ENCODE measurements around the gene ORM1. TPM values are rescaled to one million over a fixed set of nuclear protein-coding genes. Genes with fewer than 3 reads are reported as not detected.

The ORM1 gene
- total and polyA plus RNA-seq, 2 of the 8 experiments (the other 6 are each of a cell fraction or from before 2014, with no cell fraction given) = 0.32 TPM; not detected in 1

DNA sequence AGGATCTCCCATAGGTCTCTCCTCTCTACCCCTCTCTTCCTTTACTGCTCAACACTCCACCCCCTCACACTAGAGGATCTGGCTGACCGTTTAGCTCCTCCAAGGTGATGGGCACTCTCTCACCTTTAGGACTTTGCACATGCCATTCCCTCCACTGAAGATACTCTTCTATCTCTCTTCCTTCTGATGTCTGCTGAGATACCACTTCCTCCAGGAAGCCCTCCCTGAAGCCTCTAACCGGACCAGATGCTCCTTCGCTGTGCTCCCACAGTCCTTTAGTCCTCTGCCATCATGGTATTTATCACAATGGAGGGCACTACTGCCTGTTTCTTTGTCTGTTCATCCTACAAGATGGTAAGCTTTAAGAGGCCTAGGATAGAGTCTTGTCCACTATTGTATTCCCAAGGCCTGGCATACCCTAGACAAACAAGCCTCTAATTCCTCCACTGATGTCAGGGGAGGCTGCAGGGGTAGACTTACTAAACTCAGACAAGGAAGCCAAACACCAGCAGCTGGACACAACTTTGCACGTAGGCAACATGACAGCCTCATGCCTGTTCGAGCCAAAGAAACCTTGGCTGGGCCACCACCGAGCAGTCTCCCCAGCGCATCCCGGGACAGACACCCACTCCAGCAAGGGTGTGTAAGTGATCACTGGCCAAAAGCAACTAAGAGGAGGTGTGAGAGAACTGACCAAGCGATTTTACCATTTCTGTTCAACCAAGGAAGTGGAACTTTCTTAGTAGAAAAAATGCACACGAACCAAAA, 27.0 kb downstream of the ORM1 start:
- H4K20me1 ChIP-seq (replicated peaks in 1 of 2; ENCODE audit: control insufficient read depth in 1 of 2, insufficient read depth in 2 of 2, low read length in 2 of 2) = no peaks in the 10 kb centered on the region
- no peaks in the 10 kb centered on the region for H3K23me2 ChIP-seq (ENCODE audit: low read depth, low read length)
- no peak overlapping the region; a peak in 1 of 7 replicates for H3K9ac ChIP-seq (replicated peaks in 1 of 4; ENCODE audit: extremely low read depth in 1 of 4, low read depth in 3 of 4, low read length in 3 of 4)
- H2AFZ ChIP-seq (ENCODE audit: low read length) = no peak overlapping the region
- H3K4me3 ChIP-seq (ENCODE audit: extremely low read depth in 1 of 4, insufficient read depth in 2 of 4, low read depth in 3 of 4, low read length in 4 of 4) = no peak overlapping the region
- ChIA-PET CTCF (ENCODE audit: partially characterized antibody) (interaction anchor here (1.1 to 4.5 kb wide), 2 partner anchors 11 to 37 kb away, joined by 4 to 21 read pairs; no protein-coding TSS in a partner anchor), POLR2A (ENCODE audit: partially characterized antibody) (interaction anchor here (1.0 to 1.9 kb wide), 7 partner anchors 13 to 47 kb away, joined by 3 to 5 read pairs (median 3); no protein-coding TSS in a partner anchor)
- TF ChIP-seq KDM1A (IDR thresholded peaks at IDR 0.05; ENCODE audit: borderline replicate concordance, low read length) (no peak), TBP (IDR thresholded peaks at IDR 0.05; ENCODE audit: low read depth, low read length) (no peak), CEBPB (IDR thresholded peaks at IDR 0.05; ENCODE audit: low read depth, low read length) (no peak), POLR2A (IDR thresholded peaks at IDR 0.05; ENCODE audit: control extremely low read depth in 1 of 2, low read depth in 2 of 2, low read length in 2 of 2) (no peak), CHD1 (IDR thresholded peaks at IDR 0.05; ENCODE audit: low read depth, low read length) (no peak), KDM5A (IDR thresholded peaks at IDR 0.05; ENCODE audit: low read length) (no peak), POLR2AphosphoS5 (IDR thresholded peaks at IDR 0.05; ENCODE audit: low read depth, low read length) (no peak), TCF12 (IDR thresholded peaks at IDR 0.05; ENCODE audit: low read depth, low read length) (no peak), JUND (IDR thresholded peaks at IDR 0.05; ENCODE audit: low read length) (no peak), BRCA1 (IDR thresholded peaks at IDR 0.05; ENCODE audit: low read depth, low read length) (no peak), BACH1 (IDR thresholded peaks at IDR 0.05; ENCODE audit: low read length) (no peak)
- no peak overlapping the region for H3K23ac ChIP-seq (ENCODE audit: insufficient read length)
- no peak overlapping the region for H4K5ac ChIP-seq (ENCODE audit: insufficient read length, low read depth, low read length)
- H3K36me3 ChIP-seq (ENCODE audit: control insufficient read depth in 2 of 4, insufficient read depth in 4 of 4, low read length in 3 of 4) = peaks cover 12 to 74% (median 40%) of the 10 kb centered on the region in 4 experiments; a peak in 7 of 8 replicates
- H3K18ac ChIP-seq (ENCODE audit: extremely low read depth, low read length) = peak overlapping the region; percentile 87
- no peak overlapping the region for H3K14ac ChIP-seq (ENCODE audit: insufficient read length)
- peak overlapping the region; percentile 85 for H2BK5ac ChIP-seq (ENCODE audit: low read depth, low read length)
- WGBS, 2 experiments (ENCODE audit: extremely low coverage in 1 of 2, insufficient coverage in 1 of 2, insufficient read length in 1 of 2, insufficient replicate concordance in 2 of 2, low coverage in 1 of 2, low lambda C conversion rate in 2 of 2, missing lambda C conversion rate in 1 of 2) = 89% methylated on average over 10 of the region's 10 CpGs; no CpG with 5 or more reads in 1 of the 2 experiments
- no peaks in the 10 kb centered on the region for H3K79me2 ChIP-seq (ENCODE audit: control insufficient read depth in 1 of 2, insufficient read depth in 2 of 2, low read length in 2 of 2)
- H3K27ac ChIP-seq (ENCODE audit: low read depth, low read length) = peak overlapping the region; percentile 21; the same call in 1 of the 2 replicates
- H4K8ac ChIP-seq (ENCODE audit: extremely low read depth, insufficient read depth, low read length) = no peak overlapping the region
- H2AK5ac ChIP-seq (ENCODE audit: low read depth, low read length) = peak overlapping the region; percentile 83
- no peaks in the 10 kb centered on the region for H3K27me3 ChIP-seq (replicated peaks in 1 of 4; ENCODE audit: control insufficient read depth in 3 of 4, extremely low read depth in 1 of 4, insufficient read depth in 3 of 4, low read length in 3 of 4)
- H2BK20ac ChIP-seq (ENCODE audit: low read length) = peak overlapping the region; percentile 72
- no peak overlapping the region for H2BK120ac ChIP-seq (replicated peaks; ENCODE audit: low read depth, low read length)
- no peak overlapping the region for H4K91ac ChIP-seq (replicated peaks; ENCODE audit: insufficient read length, low read length)
- H2BK15ac ChIP-seq (ENCODE audit: low read length) = no peak overlapping the region
- no peak for FAIRE-seq
- no peak for DNase-seq (ENCODE audit: low read depth in 1 of 2, low spot score in 2 of 2)
- H3K4ac ChIP-seq (replicated peaks; ENCODE audit: insufficient read length, low read depth, low read length) = peak overlapping the region; percentile 1
- H3K9me3 ChIP-seq (ENCODE audit: insufficient read depth in 2 of 2, low read depth in 1 of 2, low read length in 1 of 2) = no peaks in the 10 kb centered on the region
- peaks cover 4 to 11% (median 8%) of the 10 kb centered on the region in 4 experiments; a peak in 6 of 7 replicates for H3K4me1 ChIP-seq (replicated peaks in 1 of 4; ENCODE audit: control insufficient read depth in 3 of 4, insufficient read depth in 4 of 4, low read length in 3 of 4)
- peak overlapping the region in 1 of 2 experiments; percentile 59; a peak in 2 of 4 replicates for H3K4me2 ChIP-seq (ENCODE audit: insufficient read depth in 1 of 2, low read depth in 2 of 2, low read length in 2 of 2)
- no peaks in the 10 kb centered on the region for H3K79me1 ChIP-seq (ENCODE audit: low read depth, low read length)
- H3K56ac ChIP-seq (replicated peaks; ENCODE audit: insufficient read length, low read depth, low read length) = no peak overlapping the region
- peak overlapping the region; percentile 84; the same call in 1 of the 2 replicates for H2BK12ac ChIP-seq (ENCODE audit: low read depth, low read length)

Measured in H1 (cell line).